HG03095 (cell line): Measurements from ENCODE around the gene HMCN1.

ENCODE experiments used
- ATAC-seq: cut with Tn5 transposase; IDR thresholded peaks from one replicate; pipeline ENCODE4 v1.9.1; 2021; ENCODE audit warnings: moderate library complexity; ENCODE audit not compliant: unreplicated experiment

Gene HMCN1

GRCh38 chr1:186063091-186063657, 329.0 kb downstream of the HMCN1 start:
- ATAC-seq = no peak

GRCh38 chr1:186066411-186066810, 332.2 kb downstream of the HMCN1 start:
- no peak for ATAC-seq

GRCh38 chr1:186073697-186074096, 339.5 kb downstream of the HMCN1 start:
- ATAC-seq = no peak

GRCh38 chr1:186076006-186076405, 341.8 kb downstream of the HMCN1 start:
- ATAC-seq = no peak

GRCh38 chr1:186078245-186078644, 344.1 kb downstream of the HMCN1 start:
- ATAC-seq = peak; percentile 97

- ATAC-seq = no peak
These were observed 345.0 kb downstream of the HMCN1 start for GRCh38 chr1:186079084-186079684.

GRCh38 chr1:186082235-186082937, 348.2 kb downstream of the HMCN1 start:
- ATAC-seq = peak; percentile 66

GRCh38 chr1:186086583-186086982, 352.4 kb downstream of the HMCN1 start:
- no peak for ATAC-seq

- no peak for ATAC-seq
These were observed 355.7 kb downstream of the HMCN1 start for GRCh38 chr1:186089940-186090339.

GRCh38 chr1:186091222-186091720, 357.1 kb downstream of the HMCN1 start:
- ATAC-seq = no peak

- ATAC-seq = no peak
These were observed 359.2 kb downstream of the HMCN1 start for GRCh38 chr1:186093437-186093836.

- ATAC-seq = no peak
These were observed 360.0 kb downstream of the HMCN1 start for GRCh38 chr1:186094172-186094571.

GRCh38 chr1:186099336-186100104, 365.3 kb downstream of the HMCN1 start:
- ATAC-seq = no peak

GRCh38 chr1:186102107-186102506, 367.9 kb downstream of the HMCN1 start:
- ATAC-seq = no peak

- no peak for ATAC-seq
These were observed 368.5 kb downstream of the HMCN1 start for GRCh38 chr1:186102547-186103148.

GRCh38 chr1:186104459-186104858, 370.3 kb downstream of the HMCN1 start:
- no peak for ATAC-seq

GRCh38 chr1:186112280-186112679, 378.1 kb downstream of the HMCN1 start:
- no peak for ATAC-seq

- ATAC-seq = no peak
These were observed 379.3 kb downstream of the HMCN1 start for GRCh38 chr1:186113461-186113860.

GRCh38 chr1:186118724-186119123, 384.5 kb downstream of the HMCN1 start:
- ATAC-seq = no peak

- ATAC-seq = no peak
These were observed 388.6 kb downstream of the HMCN1 start for GRCh38 chr1:186122837-186123236.

- ATAC-seq = no peak
These were observed 390.8 kb downstream of the HMCN1 start for GRCh38 chr1:186125035-186125434.
